H1 (cell line): Measurements from ENCODE around the gene SEMA3C. TPM values are rescaled to one million over a fixed set of nuclear protein-coding genes. Genes with fewer than 3 reads are reported as not detected.

Source experiments
- CTCF ChIA-PET: fragments of 300-600 bp; sonication (Branson Sonifier 250); formaldehyde crosslinking; loops from one replicate; lab custom pipeline; 2021; ENCODE audit not compliant: partially characterized antibody; lab: Charles Lee
- POLR2A ChIA-PET: fragments of 300-600 bp; sonication (Branson Sonifier 250); formaldehyde crosslinking; loops from one replicate; lab custom pipeline; 2021; ENCODE audit warnings: inconsistent platforms; ENCODE audit not compliant: partially characterized antibody; lab: Charles Lee
- DNase-seq, 2 experiments: peaks; one replicate each; pipeline versions ENCODE4 v3.0.0 to v3.0.0-alpha.2; 2010 to 2022; ENCODE audit warnings: low spot score in 2 of 2, low read depth in 1 of 2, mixed read lengths in 1 of 2
- FAIRE-seq: peaks from 2 replicates; lab custom pipeline; 2011; peaks lifted over from hg19 to GRCh38; lab: Jason Lieb, UNC
- H2AFZ ChIP-seq: 2 replicates; pipeline ENCODE4 v1.8.1; 2012; ENCODE audit warnings: low read length, inconsistent platforms
- H2AK5ac ChIP-seq: 2 replicates; pipeline ENCODE4 v1.6.1; 2013; ENCODE audit warnings: low read depth, low read length
- H2BK120ac ChIP-seq: replicated peaks from 2 replicates; pipeline ENCODE3; 2013; ENCODE audit warnings: low read depth, low read length, inconsistent platforms
- H2BK12ac ChIP-seq: 2 replicates; pipeline ENCODE4 v1.6.1; 2013; ENCODE audit warnings: low read depth, low read length
- H2BK15ac ChIP-seq: 2 replicates; pipeline ENCODE4 v1.6.1; 2013; ENCODE audit warnings: low read length
- H2BK20ac ChIP-seq: 2 replicates; pipeline ENCODE4 v1.6.1; 2013; ENCODE audit warnings: low read length
- H2BK5ac ChIP-seq: 2 replicates; pipeline ENCODE4 v1.6.1; 2013; ENCODE audit warnings: low read depth, low read length
- H3K14ac ChIP-seq: 2 replicates; pipeline ENCODE4 v1.6.1; 2013; ENCODE audit warnings: inconsistent platforms; ENCODE audit not compliant: insufficient read length
- H3K18ac ChIP-seq: 2 replicates; pipeline ENCODE4 v1.6.1; 2013; ENCODE audit warnings: low read length; ENCODE audit errors: extremely low read depth
- H3K23ac ChIP-seq: 2 replicates; pipeline ENCODE4 v1.6.1; 2013; ENCODE audit warnings: inconsistent platforms; ENCODE audit not compliant: insufficient read length
- H3K23me2 ChIP-seq: 2 replicates; pipeline ENCODE4 v1.6.1; 2013; ENCODE audit warnings: low read depth, low read length
- H3K27ac ChIP-seq: 2 replicates; pipeline ENCODE4 v1.6.1; 2011; ENCODE audit warnings: low read depth, low read length, inconsistent platforms
- H3K27me3 ChIP-seq, 4 experiments: replicated peaks in 1 of 4; 1 replicate in 1 of 4; 2 replicates in 3 of 4; pipeline versions ENCODE4 v1.6.1 to v1.8.1; 2011 to 2013; ENCODE audit warnings: low read length in 3 of 4, mild to moderate bottlenecking in 3 of 4, inconsistent platforms in 2 of 4, mixed read lengths in 2 of 4, moderate library complexity in 1 of 4; ENCODE audit not compliant: control insufficient read depth in 3 of 4, insufficient read depth in 3 of 4; ENCODE audit errors: extremely low read depth in 1 of 4
- H3K36me3 ChIP-seq, 4 experiments: 2 replicates each; pipeline versions ENCODE4 v1.6.1 to v1.8.1; 2011 to 2013; ENCODE audit warnings: mild to moderate bottlenecking in 4 of 4, low read length in 3 of 4, moderate library complexity in 2 of 4, control low read depth in 1 of 4, inconsistent platforms in 1 of 4; ENCODE audit not compliant: insufficient read depth in 4 of 4, control insufficient read depth in 2 of 4
- H3K4ac ChIP-seq: replicated peaks from 2 replicates; pipeline ENCODE3; 2013; ENCODE audit warnings: low read length, low read depth, mixed read lengths, inconsistent platforms; ENCODE audit not compliant: insufficient read length
- H3K4me1 ChIP-seq, 4 experiments: replicated peaks in 1 of 4; 1 replicate in 1 of 4; 2 replicates in 3 of 4; pipeline versions ENCODE4 v1.6.1 to v1.8.1; 2011 to 2013; ENCODE audit warnings: low read length in 3 of 4, inconsistent platforms in 2 of 4, mixed read lengths in 1 of 4; ENCODE audit not compliant: insufficient read depth in 4 of 4, control insufficient read depth in 3 of 4
- H3K4me2 ChIP-seq, 2 experiments: 2 replicates each; pipeline versions ENCODE4 v1.6.1 to v1.8.1; 2011 to 2013; ENCODE audit warnings: low read depth in 2 of 2, low read length in 2 of 2, control low read depth in 1 of 2, inconsistent platforms in 1 of 2, mild to moderate bottlenecking in 1 of 2; ENCODE audit not compliant: insufficient read depth in 1 of 2
- H3K4me3 ChIP-seq, 4 experiments: fragments of 200-600, 300-600 bp in 1 of 4; sonication (generic), shearing (Covaris generic), sonication (Bioruptor Twin) in 1 of 4; 2 replicates each; pipeline versions ENCODE4 v1.5.1 to v1.8.1; 2011 to 2016; ENCODE audit warnings: low read length in 4 of 4, low read depth in 3 of 4, control low read depth in 2 of 4, inconsistent platforms in 2 of 4, mild to moderate bottlenecking in 2 of 4, mixed read lengths in 1 of 4, moderate library complexity in 1 of 4; ENCODE audit not compliant: insufficient read depth in 2 of 4; ENCODE audit errors: extremely low read depth in 1 of 4
- H3K56ac ChIP-seq: replicated peaks from 2 replicates; pipeline ENCODE3; 2013; ENCODE audit warnings: low read depth, mild to moderate bottlenecking, mixed read lengths, low read length, inconsistent platforms; ENCODE audit not compliant: insufficient read length
- H3K79me1 ChIP-seq: 2 replicates; pipeline ENCODE4 v1.6.1; 2013; ENCODE audit warnings: low read depth, low read length, control low read depth
- H3K79me2 ChIP-seq, 2 experiments: 2 replicates each; pipeline versions ENCODE4 v1.6.1 to v1.8.1; 2012 to 2013; ENCODE audit warnings: low read length in 2 of 2, mild to moderate bottlenecking in 2 of 2, inconsistent platforms in 1 of 2; ENCODE audit not compliant: insufficient read depth in 2 of 2, control insufficient read depth in 1 of 2
- H3K9ac ChIP-seq, 4 experiments: replicated peaks in 1 of 4; 1 replicate in 1 of 4; 2 replicates in 3 of 4; pipeline versions ENCODE4 v1.6.1 to v1.8.1; 2011 to 2013; ENCODE audit warnings: low read depth in 3 of 4, low read length in 3 of 4, control low read depth in 2 of 4, mild to moderate bottlenecking in 2 of 4, moderate library complexity in 2 of 4, inconsistent platforms in 1 of 4; ENCODE audit errors: extremely low read depth in 1 of 4
- H3K9me3 ChIP-seq, 2 experiments: 2 replicates each; pipeline versions ENCODE4 v1.6.1 to v1.8.1; 2012 to 2013; ENCODE audit warnings: mild to moderate bottlenecking in 2 of 2, moderate library complexity in 2 of 2, control low read depth in 1 of 2, inconsistent platforms in 1 of 2, low read depth in 1 of 2, low read length in 1 of 2, mixed read lengths in 1 of 2; ENCODE audit not compliant: insufficient read depth in 2 of 2
- H4K20me1 ChIP-seq, 2 experiments: replicated peaks in 1 of 2; 2 replicates each; pipeline versions ENCODE3 to v1.8.1; 2011 to 2013; ENCODE audit warnings: inconsistent platforms in 2 of 2, low read length in 2 of 2, mild to moderate bottlenecking in 1 of 2; ENCODE audit not compliant: insufficient read depth in 2 of 2, control insufficient read depth in 1 of 2
- H4K5ac ChIP-seq: 2 replicates; pipeline ENCODE4 v1.6.1; 2013; ENCODE audit warnings: low read length, low read depth, mixed read lengths, inconsistent platforms; ENCODE audit not compliant: insufficient read length
- H4K8ac ChIP-seq: 2 replicates; pipeline ENCODE4 v1.8.0; 2013; ENCODE audit warnings: mild to moderate bottlenecking, moderate library complexity, low read length, inconsistent platforms; ENCODE audit not compliant: insufficient read depth; ENCODE audit errors: extremely low read depth
- H4K91ac ChIP-seq: replicated peaks from 2 replicates; pipeline ENCODE3; 2013; ENCODE audit warnings: low read length, mixed read lengths, inconsistent platforms; ENCODE audit not compliant: insufficient read length
- GABPA ChIP-seq: IDR thresholded peaks from 2 replicates; pipeline ENCODE4 v1.6.1; 2011; ENCODE audit warnings: mild to moderate bottlenecking, low read length, moderate library complexity, borderline replicate concordance; ENCODE audit not compliant: insufficient read depth
- RAD21 ChIP-seq, 2 experiments: IDR thresholded peaks in 1 of 2; conservative IDR thresholded peaks in 1 of 2; 2 replicates each; pipeline ENCODE4 v1.6.1; 2011; ENCODE audit warnings: low read depth in 2 of 2, low read length in 2 of 2, improper control_type of control experiment in 1 of 2, inconsistent platforms in 1 of 2, mild to moderate bottlenecking in 1 of 2, moderate library complexity in 1 of 2
- SIN3A ChIP-seq, 2 experiments: IDR thresholded peaks in 1 of 2; conservative IDR thresholded peaks in 1 of 2; 2 replicates each; pipeline ENCODE4 v1.6.1; 2011 to 2012; ENCODE audit warnings: low read length in 2 of 2, improper control_type of control experiment in 1 of 2, low read depth in 1 of 2, mild to moderate bottlenecking in 1 of 2
- SP1 ChIP-seq: IDR thresholded peaks from 2 replicates; pipeline ENCODE4 v1.6.1; 2011; ENCODE audit warnings: low read depth, low read length
- ZNF274 ChIP-seq: IDR thresholded peaks from 2 replicates; pipeline ENCODE4 v1.7.0; 2012; ENCODE audit warnings: low read length, borderline replicate concordance; ENCODE audit errors: extremely low read depth
- WGBS, 2 experiments: shearing (Covaris generic) in 1 of 2; methylation state at CpG; one replicate each; pipeline versions ENCODE4 v1.1.6 to v1.1.7; 2013 to 2015; ENCODE audit warnings: low lambda C conversion rate in 2 of 2, mixed read lengths in 2 of 2, inconsistent platforms in 1 of 2, low coverage in 1 of 2, missing lambda C conversion rate in 1 of 2; ENCODE audit not compliant: insufficient replicate concordance in 2 of 2, insufficient coverage in 1 of 2, insufficient read length in 1 of 2; ENCODE audit errors: extremely low coverage in 1 of 2, missing lambda C conversion rate in 1 of 2; 5-methylcytosine and 5-hydroxymethylcytosine counted together
- polyA plus RNA-seq, 7 experiments: library from polyadenylated mRNA; depleted of rRNA in 3 of 7; stranded (reverse) in 5 of 7; unstranded in 2 of 7; fragments of >200 nt in 5 of 7; fragments of 200-250 nt in 2 of 7; gene quantifications; 1 replicate in 5 of 7; 2 replicates in 1 of 7; 4 replicates in 1 of 7; pipeline versions ENCODE4 v1.2.1 to v1.2.3, GENCODE V29; 2011 to 2013; ENCODE audit warnings: missing spikeins in 2 of 7, mixed read lengths in 2 of 7
- total RNA-seq: library from RNA; stranded (reverse); fragmentation: NEBNext Ultra II Directional; extraction: Animal tissue kit (Norgen Biotek cat#: 25700); gene quantifications from 2 replicates; pipeline ENCODE4 v1.2.1, GENCODE V29; 2021

SEMA3C gene
- total and polyA plus RNA-seq, 2 of the 8 experiments (the other 6 are each of a cell fraction or from before 2014, with no cell fraction given) = 0.15 to 1.4 TPM

GRCh38 chr7:80770061-80770460 is 148.8 kb downstream of the SEMA3C start:
- no peak overlapping the region for H3K23ac ChIP-seq
- no peak overlapping the region for H3K4ac ChIP-seq
- no peak for TF ChIP-seq SIN3A (conservative IDR thresholded peaks at IDR 0.05 in 1 of 2, IDR thresholded peaks at IDR 0.05 in 1 of 2; ENCODE audit: low read depth in 1 of 2, low read length in 2 of 2)
- no peak for TF ChIP-seq GABPA
- no peak for TF ChIP-seq RAD21 (IDR thresholded peaks at IDR 0.05 in 1 of 2, conservative IDR thresholded peaks at IDR 0.05 in 1 of 2; ENCODE audit: low read depth in 2 of 2, low read length in 2 of 2)
- TF ChIP-seq SP1 = no peak
- no peak for TF ChIP-seq ZNF274
- no peak overlapping the region for H2BK12ac ChIP-seq
- ChIA-PET CTCF (no interaction called here), POLR2A (no interaction called here)
- no peak overlapping the region for H2AFZ ChIP-seq
- H4K8ac ChIP-seq = no peak overlapping the region
- H3K79me2 ChIP-seq = no peaks in the 10 kb centered on the region
- peaks cover 0 to 3% (median 1%) of the 10 kb centered on the region in 4 experiments; a peak in 2 of 7 replicates for H3K4me1 ChIP-seq
- no peaks in the 10 kb centered on the region for H3K23me2 ChIP-seq
- no peak overlapping the region for H2BK120ac ChIP-seq
- H3K36me3 ChIP-seq = no peaks in the 10 kb centered on the region
- DNase-seq (no peak), FAIRE-seq (no peak)
- no peak overlapping the region for H2BK15ac ChIP-seq
- H2BK20ac ChIP-seq = no peak overlapping the region
- WGBS, 2 experiments = 92% methylated on average over 1 of the region's 1 CpG; no CpG with 5 or more reads in 1 of the 2 experiments
- H4K20me1 ChIP-seq = no peaks in the 10 kb centered on the region
- no peak overlapping the region for H3K4me3 ChIP-seq
- H4K91ac ChIP-seq = no peak overlapping the region
- no peak overlapping the region for H4K5ac ChIP-seq
- no peak overlapping the region for H3K18ac ChIP-seq
- no peak overlapping the region for H3K27ac ChIP-seq
- no peak overlapping the region for H2BK5ac ChIP-seq
- H3K4me2 ChIP-seq = no peak overlapping the region
- no peaks in the 10 kb centered on the region for H3K9me3 ChIP-seq
- H3K9ac ChIP-seq = no peak overlapping the region
- peaks cover 4 to 10% (median 8%) of the 10 kb centered on the region in 4 experiments; a peak in 4 of 7 replicates for H3K27me3 ChIP-seq
- H2AK5ac ChIP-seq = no peak overlapping the region
- no peak overlapping the region for H3K14ac ChIP-seq
- no peaks in the 10 kb centered on the region for H3K79me1 ChIP-seq
- H3K56ac ChIP-seq = no peak overlapping the region
